ENCODE measurements around the gene PKM.

The PKM gene

GRCh38 chr15:72242775-72243370 lies 11.9 kb upstream of the PKM start:
- no peak overlapping the region for H3K4me3 ChIP-seq (ENCODE audit: low read length)
- no peak for TF ChIP-seq ZNF274 (IDR thresholded peaks at IDR 0.05; ENCODE audit: low read depth, low read length)

- TF ChIP-seq ZNF274 (IDR thresholded peaks at IDR 0.05; ENCODE audit: low read depth, low read length): no peak
Observed at GRCh38 chr15:72239652-72240051, 8.7 kb upstream of the PKM start.

GRCh38 chr15:72238586-72238985 lies 7.6 kb upstream of the PKM start:
- no peak for TF ChIP-seq ZNF274 (IDR thresholded peaks at IDR 0.05; ENCODE audit: low read depth, low read length)
- H3K4me3 ChIP-seq (ENCODE audit: low read length): no peak overlapping the region

More at GRCh38 chr15:72239652-72240051, 8.7 kb upstream of the PKM start:
- no peak overlapping the region for H3K4me3 ChIP-seq (ENCODE audit: low read length)

GRCh38 chr15:72237853-72238224 lies 6.8 kb upstream of the PKM start:
- TF ChIP-seq ZNF274 (IDR thresholded peaks at IDR 0.05; ENCODE audit: low read depth, low read length): no peak
- no peak overlapping the region for H3K4me3 ChIP-seq (ENCODE audit: low read length)

- H3K4me3 ChIP-seq (ENCODE audit: low read length): peak overlapping the region; percentile 8; the same call in 1 of the 2 replicates
- no peak for TF ChIP-seq ZNF274 (IDR thresholded peaks at IDR 0.05; ENCODE audit: low read depth, low read length)
Observed at GRCh38 chr15:72237029-72237852, 6.3 kb upstream of the PKM start.

GRCh38 chr15:72236381-72237003 lies 5.5 kb upstream of the PKM start:
- no peak for TF ChIP-seq ZNF274 (IDR thresholded peaks at IDR 0.05; ENCODE audit: low read depth, low read length)
- no peak overlapping the region; the same call in 1 of the 2 replicates for H3K4me3 ChIP-seq (ENCODE audit: low read length)

GRCh38 chr15:72235298-72235697 lies 4.3 kb upstream of the PKM start:
- H3K4me3 ChIP-seq (ENCODE audit: low read length): no peak overlapping the region
- no peak for TF ChIP-seq ZNF274 (IDR thresholded peaks at IDR 0.05; ENCODE audit: low read depth, low read length)

GRCh38 chr15:72233769-72234168 lies 2.8 kb upstream of the PKM start:
- TF ChIP-seq ZNF274 (IDR thresholded peaks at IDR 0.05; ENCODE audit: low read depth, low read length): no peak
- no peak overlapping the region for H3K4me3 ChIP-seq (ENCODE audit: low read length)

- peak overlapping the region; percentile 71 for H3K4me3 ChIP-seq (ENCODE audit: low read length)
- no peak for TF ChIP-seq ZNF274 (IDR thresholded peaks at IDR 0.05; ENCODE audit: low read depth, low read length)
Observed at GRCh38 chr15:72231833-72232478, 966 bp upstream of the PKM start.

GRCh38 chr15:72230197-72231065 lies 559 bp downstream of the PKM start:
- no peak for TF ChIP-seq ZNF274 (IDR thresholded peaks at IDR 0.05; ENCODE audit: low read depth, low read length)
- H3K4me3 ChIP-seq (ENCODE audit: low read length): peak overlapping the region; percentile 92

- peak overlapping the region; percentile 92 for H3K4me3 ChIP-seq (ENCODE audit: low read length)
- TF ChIP-seq ZNF274 (IDR thresholded peaks at IDR 0.05; ENCODE audit: low read depth, low read length): no peak
Observed at GRCh38 chr15:72229947-72230196, 1.1 kb downstream of the PKM start.

GRCh38 chr15:72229076-72229946 lies 1.7 kb downstream of the PKM start:
- TF ChIP-seq ZNF274 (IDR thresholded peaks at IDR 0.05; ENCODE audit: low read depth, low read length): no peak

GRCh38 chr15:72227720-72228119 lies 3.3 kb downstream of the PKM start:
- no peak for TF ChIP-seq ZNF274 (IDR thresholded peaks at IDR 0.05; ENCODE audit: low read depth, low read length)
- peak overlapping the region; percentile 92 for H3K4me3 ChIP-seq (ENCODE audit: low read length)

More at GRCh38 chr15:72229076-72229946, 1.7 kb downstream of the PKM start:
- H3K4me3 ChIP-seq (ENCODE audit: low read length): peak overlapping the region; percentile 92
